Coronary artery (tissue), 2 donors: ENCODE measurements around the gene GPR156.
"Not testable (repeated sequence)": the region's sequence is repeated elsewhere in the genome, so short reads cannot be mapped to it uniquely, and the experiment has no call there.

Source experiments
- DNase-seq: peaks from one replicate; pipeline ENCODE4 v3.0.0-alpha.2; 2017; ENCODE audit warnings: low spot score
- H3K27ac ChIP-seq, 2 donors: fragments of 200-600 bp; sonication (generic); one replicate each; pipeline ENCODE4 v1.5.1; 2016 to 2019
- H3K4me3 ChIP-seq: fragments of 200-600 bp; sonication (generic); 2 replicates; pipeline ENCODE4 v1.5.1; 2016; ENCODE audit warnings: mild to moderate bottlenecking, moderate library complexity
- TF ChIP-seq, protein P1 (sequence below): fragments of 200-600 bp; sonication (generic); IDR thresholded peaks from one replicate; pipeline ENCODE4 v1.5.1; 2019; ENCODE audit warnings: antibody characterized with exemption

The GPR156 gene

DNA sequence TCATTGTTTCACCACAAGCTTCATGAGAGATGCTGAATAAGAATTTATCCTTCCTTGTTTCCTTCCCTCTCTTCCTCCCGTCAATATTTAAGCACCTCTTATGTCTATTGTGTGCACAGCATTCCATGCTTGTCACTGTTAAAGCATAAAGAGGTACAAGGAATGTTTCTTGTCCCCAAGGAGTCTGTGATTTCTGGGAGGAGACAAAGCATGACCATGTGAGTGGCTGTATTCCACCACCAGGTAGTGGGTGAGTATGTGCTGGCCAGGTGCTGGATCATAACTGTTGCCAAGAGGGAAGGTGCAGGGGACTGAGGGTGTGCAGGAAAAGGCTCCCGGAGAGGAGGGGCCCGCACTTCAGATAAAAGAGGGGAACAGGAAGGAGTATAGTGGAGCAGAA, 127.9 kb downstream of the GPR156 start:
- no peak for DNase-seq
- TF ChIP-seq, protein P1, sequence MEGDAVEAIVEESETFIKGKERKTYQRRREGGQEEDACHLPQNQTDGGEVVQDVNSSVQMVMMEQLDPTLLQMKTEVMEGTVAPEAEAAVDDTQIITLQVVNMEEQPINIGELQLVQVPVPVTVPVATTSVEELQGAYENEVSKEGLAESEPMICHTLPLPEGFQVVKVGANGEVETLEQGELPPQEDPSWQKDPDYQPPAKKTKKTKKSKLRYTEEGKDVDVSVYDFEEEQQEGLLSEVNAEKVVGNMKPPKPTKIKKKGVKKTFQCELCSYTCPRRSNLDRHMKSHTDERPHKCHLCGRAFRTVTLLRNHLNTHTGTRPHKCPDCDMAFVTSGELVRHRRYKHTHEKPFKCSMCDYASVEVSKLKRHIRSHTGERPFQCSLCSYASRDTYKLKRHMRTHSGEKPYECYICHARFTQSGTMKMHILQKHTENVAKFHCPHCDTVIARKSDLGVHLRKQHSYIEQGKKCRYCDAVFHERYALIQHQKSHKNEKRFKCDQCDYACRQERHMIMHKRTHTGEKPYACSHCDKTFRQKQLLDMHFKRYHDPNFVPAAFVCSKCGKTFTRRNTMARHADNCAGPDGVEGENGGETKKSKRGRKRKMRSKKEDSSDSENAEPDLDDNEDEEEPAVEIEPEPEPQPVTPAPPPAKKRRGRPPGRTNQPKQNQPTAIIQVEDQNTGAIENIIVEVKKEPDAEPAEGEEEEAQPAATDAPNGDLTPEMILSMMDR, result no peak
- H3K27ac ChIP-seq, result no peak overlapping the region

DNA sequence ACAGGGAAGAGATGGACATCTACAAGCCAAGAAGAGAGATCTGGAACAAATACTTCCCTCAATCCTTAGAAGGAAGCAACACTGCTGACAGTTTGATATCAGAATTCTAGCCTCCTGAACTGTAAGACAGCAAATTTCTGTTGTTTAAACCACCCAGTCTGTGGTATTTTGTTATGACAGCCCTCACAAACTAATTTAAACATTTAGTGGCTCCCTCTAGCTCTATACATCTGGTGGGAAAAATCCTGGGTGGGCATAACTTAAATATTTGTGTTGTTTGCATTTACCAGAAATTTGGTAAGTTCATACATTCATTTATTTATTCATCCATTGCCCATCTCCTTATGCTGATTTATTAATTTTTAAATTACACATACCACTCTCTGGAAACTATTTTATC, 128.3 kb downstream of the GPR156 start:
- Histone ChIP-seq H3K27ac (no peak overlapping the region), H3K4me3 (no peak overlapping the region)
- no peak for DNase-seq
- TF ChIP-seq, protein P1, result no peak

More for the DNA sequence above, 127.9 kb downstream of the GPR156 start:
- H3K4me3 ChIP-seq, result no peak overlapping the region

DNA sequence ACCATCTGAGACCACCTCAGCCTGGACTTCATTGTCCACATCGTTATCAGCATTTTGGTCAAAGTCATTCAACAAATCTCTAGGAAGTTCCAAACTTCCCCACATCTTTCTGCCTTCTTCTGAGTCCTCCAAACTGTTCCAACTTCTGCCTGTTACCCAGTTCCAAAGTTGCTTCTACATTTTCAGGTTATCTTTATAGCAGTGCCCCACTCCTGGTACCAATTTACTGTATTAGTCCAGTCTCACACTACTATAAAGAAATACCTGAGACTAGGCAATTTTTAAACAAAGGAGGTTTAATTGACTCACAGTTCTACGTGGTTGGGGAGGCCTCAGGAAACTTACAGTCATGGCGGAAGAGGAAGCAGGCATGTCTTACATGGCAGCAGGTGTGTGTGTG, 129.3 kb downstream of the GPR156 start:
- DNase-seq, H3K27ac ChIP-seq, H3K4me3 ChIP-seq: not testable (repeated sequence)

GRCh38 chr3:120155108-120155507, 129.9 kb downstream of the GPR156 start:
- Histone ChIP-seq H3K4me3 (no peak overlapping the region), H3K27ac (no peak overlapping the region)
- TF ChIP-seq, protein P1, result no peak

GRCh38 chr3:120153294-120153693, 131.7 kb downstream of the GPR156 start:
- no peak overlapping the region for H3K4me3 ChIP-seq
- no peak for DNase-seq
- H3K27ac ChIP-seq, result no peak overlapping the region
- TF ChIP-seq, protein P1, result no peak

More at GRCh38 chr3:120155108-120155507, 129.9 kb downstream of the GPR156 start:
- DNase-seq, result no peak

DNA sequence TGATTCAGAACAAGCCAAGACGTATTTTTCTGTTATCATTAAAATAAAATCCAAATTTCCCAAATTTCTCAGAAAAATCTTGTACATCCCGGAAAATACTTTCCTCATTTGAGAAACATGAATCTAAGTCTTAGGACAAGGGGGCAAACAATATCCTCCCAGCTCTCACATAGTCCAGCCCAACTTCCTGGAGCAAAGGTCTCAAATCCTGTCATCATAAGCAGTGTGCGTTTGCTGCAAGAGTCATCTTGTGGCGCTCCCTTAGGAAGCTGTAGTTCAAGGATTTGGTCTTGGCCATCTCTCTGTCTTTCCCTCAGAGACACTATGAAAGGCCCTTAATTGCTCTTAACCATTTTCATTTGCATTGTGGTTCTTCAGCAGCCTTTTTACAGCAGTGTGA, 133.2 kb downstream of the GPR156 start:
- no peak for DNase-seq
- Histone ChIP-seq H3K4me3 (no peak overlapping the region), H3K27ac (no peak overlapping the region)
- TF ChIP-seq, protein P1, result no peak

- Histone ChIP-seq H3K4me3 (no peak overlapping the region), H3K27ac (no peak overlapping the region)
- TF ChIP-seq, protein P1, result no peak
- DNase-seq, result no peak
Measured at GRCh38 chr3:120148187-120148949, 136.7 kb downstream of the GPR156 start.
